IPS-18a (cell line): ENCODE results near the gene SDK1.
"Not testable (repeated sequence)": the region's sequence is repeated elsewhere in the genome, so short reads cannot be mapped to it uniquely, and the experiment has no call there.

ENCODE experiments used
- H3K27ac ChIP-seq: one replicate; pipeline ENCODE4 v1.5.1; 2013; ENCODE audit warnings: low read length
- H3K27me3 ChIP-seq: one replicate; pipeline ENCODE4 v1.6.1; 2013; ENCODE audit warnings: mild to moderate bottlenecking, low read length; ENCODE audit not compliant: control insufficient read depth, insufficient read depth
- H3K36me3 ChIP-seq: one replicate; pipeline ENCODE4 v1.6.1; 2013; ENCODE audit warnings: low read depth, low read length; ENCODE audit not compliant: control insufficient read depth
- H3K4me1 ChIP-seq: one replicate; pipeline ENCODE4 v1.6.1; 2013; ENCODE audit warnings: low read depth, low read length; ENCODE audit not compliant: control insufficient read depth
- H3K4me3 ChIP-seq: one replicate; pipeline ENCODE4 v1.5.1; 2013; ENCODE audit warnings: low read length
- H3K9ac ChIP-seq: one replicate; pipeline ENCODE4 v1.6.1; 2013; ENCODE audit warnings: mild to moderate bottlenecking, low read length, moderate library complexity
- H3K9me3 ChIP-seq: one replicate; pipeline ENCODE4 v1.6.1; 2013; ENCODE audit warnings: low read depth, low read length; ENCODE audit not compliant: control insufficient read depth

Gene SDK1

GRCh38 chr7:4246536-4246935 lies 945.5 kb downstream of the SDK1 start:
- Histone ChIP-seq H3K36me3 (no peaks in the 10 kb centered on the region), H3K4me1 (no peaks in the 10 kb centered on the region), H3K27me3 (no peaks in the 10 kb centered on the region)

GRCh38 chr7:4247106-4247876 lies 946.2 kb downstream of the SDK1 start:
- Histone ChIP-seq H3K9ac (no peak overlapping the region), H3K27me3 (no peaks in the 10 kb centered on the region), H3K4me3 (no peak overlapping the region), H3K4me1 (no peaks in the 10 kb centered on the region), H3K36me3 (no peaks in the 10 kb centered on the region), H3K27ac (no peak overlapping the region), H3K9me3 (no peaks in the 10 kb centered on the region)

More at GRCh38 chr7:4246536-4246935, 945.5 kb downstream of the SDK1 start:
- H3K9ac ChIP-seq, result no peak overlapping the region
- no peak overlapping the region for H3K4me3 ChIP-seq
- H3K27ac ChIP-seq, result no peak overlapping the region
- H3K9me3 ChIP-seq, result no peaks in the 10 kb centered on the region

- H3K27ac ChIP-seq, result no peak overlapping the region
- H3K4me3 ChIP-seq, result no peak overlapping the region
- H3K36me3 ChIP-seq, result no peaks in the 10 kb centered on the region
- H3K9me3 ChIP-seq, result no peaks in the 10 kb centered on the region
- H3K27me3 ChIP-seq, result no peaks in the 10 kb centered on the region
- H3K9ac ChIP-seq, result no peak overlapping the region
- no peaks in the 10 kb centered on the region for H3K4me1 ChIP-seq
Observed at GRCh38 chr7:4248295-4248694, 947.2 kb downstream of the SDK1 start.

GRCh38 chr7:4249241-4249640 lies 948.2 kb downstream of the SDK1 start:
- H3K9me3 ChIP-seq, result no peaks in the 10 kb centered on the region
- H3K36me3 ChIP-seq, result no peaks in the 10 kb centered on the region
- no peak overlapping the region for H3K9ac ChIP-seq
- H3K4me1 ChIP-seq, result no peaks in the 10 kb centered on the region
- H3K27ac ChIP-seq, result no peak overlapping the region
- no peak overlapping the region for H3K4me3 ChIP-seq
- no peaks in the 10 kb centered on the region for H3K27me3 ChIP-seq

- no peaks in the 10 kb centered on the region for H3K36me3 ChIP-seq
- no peak overlapping the region for H3K9ac ChIP-seq
- H3K9me3 ChIP-seq, result no peaks in the 10 kb centered on the region
- no peaks in the 10 kb centered on the region for H3K4me1 ChIP-seq
- H3K27me3 ChIP-seq, result no peaks in the 10 kb centered on the region
- no peak overlapping the region for H3K27ac ChIP-seq
- no peak overlapping the region for H3K4me3 ChIP-seq
Observed at GRCh38 chr7:4255336-4255735, 954.3 kb downstream of the SDK1 start.

GRCh38 chr7:4256286-4256685 lies 955.2 kb downstream of the SDK1 start:
- no peak overlapping the region for H3K4me3 ChIP-seq

GRCh38 chr7:4257146-4258111 lies 956.4 kb downstream of the SDK1 start:
- no peaks in the 10 kb centered on the region for H3K36me3 ChIP-seq
- no peak overlapping the region for H3K4me3 ChIP-seq
- no peak overlapping the region for H3K9ac ChIP-seq
- no peaks in the 10 kb centered on the region for H3K4me1 ChIP-seq
- no peaks in the 10 kb centered on the region for H3K9me3 ChIP-seq
- no peaks in the 10 kb centered on the region for H3K27me3 ChIP-seq
- no peak overlapping the region for H3K27ac ChIP-seq

More at GRCh38 chr7:4256286-4256685, 955.2 kb downstream of the SDK1 start:
- no peaks in the 10 kb centered on the region for H3K9me3 ChIP-seq
- H3K27ac ChIP-seq, result no peak overlapping the region
- no peaks in the 10 kb centered on the region for H3K36me3 ChIP-seq
- no peak overlapping the region for H3K9ac ChIP-seq
- no peaks in the 10 kb centered on the region for H3K4me1 ChIP-seq
- no peaks in the 10 kb centered on the region for H3K27me3 ChIP-seq

- H3K36me3 ChIP-seq, H3K9ac ChIP-seq, H3K4me1 ChIP-seq, H3K27ac ChIP-seq, H3K9me3 ChIP-seq, H3K27me3 ChIP-seq, H3K4me3 ChIP-seq: not testable (repeated sequence)
Observed at GRCh38 chr7:4260116-4260515, 959.1 kb downstream of the SDK1 start.

- no peak overlapping the region for H3K4me3 ChIP-seq
- no peaks in the 10 kb centered on the region for H3K36me3 ChIP-seq
- H3K27ac ChIP-seq, result no peak overlapping the region
- no peak overlapping the region for H3K9ac ChIP-seq
- no peaks in the 10 kb centered on the region for H3K9me3 ChIP-seq
- H3K27me3 ChIP-seq, result no peaks in the 10 kb centered on the region
- H3K4me1 ChIP-seq, result no peaks in the 10 kb centered on the region
Observed at GRCh38 chr7:4260867-4261600, 960.0 kb downstream of the SDK1 start.

GRCh38 chr7:4261601-4261960 lies 960.5 kb downstream of the SDK1 start:
- H3K36me3 ChIP-seq, result no peaks in the 10 kb centered on the region
- H3K4me3 ChIP-seq, result no peak overlapping the region
- no peak overlapping the region for H3K27ac ChIP-seq
- no peaks in the 10 kb centered on the region for H3K27me3 ChIP-seq
- no peaks in the 10 kb centered on the region for H3K4me1 ChIP-seq
- H3K9me3 ChIP-seq, result no peaks in the 10 kb centered on the region
- H3K9ac ChIP-seq, result no peak overlapping the region

- not testable (repeated sequence) for H3K9me3 ChIP-seq, H3K27me3 ChIP-seq, H3K4me1 ChIP-seq, H3K27ac ChIP-seq, H3K4me3 ChIP-seq, H3K36me3 ChIP-seq, H3K9ac ChIP-seq
Observed at GRCh38 chr7:4264206-4264605, 963.2 kb downstream of the SDK1 start.
